Stimulated activated CD4-positive, alpha-beta T cell treated with anti-CD3 and anti-CD28 coated beads, Interleukin-1b, Interleukin-23, amount 100 ng/mL, for 1 hour (primary cell): ENCODE data around the gene FGF6.
"Not testable (repeated sequence)": the region's sequence is repeated elsewhere in the genome, so short reads cannot be mapped to it uniquely, and the experiment has no call there.

ENCODE experiments used
- DNase-seq, 2 donors: peaks; one replicate each; pipeline ENCODE4 v3.0.0-alpha.2; 2020; ENCODE audit warnings: low read depth in 2 of 2

Gene FGF6

GRCh38 chr12:4418913-4419312 is 26.7 kb downstream of the FGF6 start:
- no peak for DNase-seq

- no peak for DNase-seq
Observed at GRCh38 chr12:4417936-4418335, 27.7 kb downstream of the FGF6 start.

- DNase-seq, result no peak
Observed at GRCh38 chr12:4417455-4417854, 28.2 kb downstream of the FGF6 start.

- DNase-seq, result no peak
Observed at GRCh38 chr12:4416276-4416675, 29.3 kb downstream of the FGF6 start.

GRCh38 chr12:4412465-4412864 is 33.1 kb downstream of the FGF6 start:
- no peak for DNase-seq

- DNase-seq, result no peak
Observed at GRCh38 chr12:4412056-4412455, 33.6 kb downstream of the FGF6 start.

- no peak for DNase-seq
Observed at GRCh38 chr12:4407136-4407535, 38.5 kb downstream of the FGF6 start.

- not testable (repeated sequence) for DNase-seq
Observed at GRCh38 chr12:4404877-4405637, 40.6 kb downstream of the FGF6 start.

- no peak for DNase-seq
Observed at GRCh38 chr12:4402996-4403395, 42.6 kb downstream of the FGF6 start.

- DNase-seq, result no peak
Observed at GRCh38 chr12:4401117-4401516, 44.5 kb downstream of the FGF6 start.

GRCh38 chr12:4395818-4396217 is 49.8 kb downstream of the FGF6 start:
- no peak for DNase-seq

- DNase-seq, result no peak
Observed at GRCh38 chr12:4393211-4393610, 52.4 kb downstream of the FGF6 start.

- no peak for DNase-seq
Observed at GRCh38 chr12:4392223-4392742, 53.3 kb downstream of the FGF6 start.

- DNase-seq, result no peak
Observed at GRCh38 chr12:4388662-4389061, 57.0 kb downstream of the FGF6 start.

- no peak for DNase-seq
Observed at GRCh38 chr12:4388032-4388431, 57.6 kb downstream of the FGF6 start.

GRCh38 chr12:4387607-4388006 is 58.0 kb downstream of the FGF6 start:
- DNase-seq, result no peak

- no peak for DNase-seq
Observed at GRCh38 chr12:4386801-4387200, 58.8 kb downstream of the FGF6 start.
